Kidney (tissue), 14 donors: Measurements from ENCODE around the gene MED9. TPM values are rescaled to one million over a fixed set of nuclear protein-coding genes. Genes with fewer than 3 reads are reported as not detected.

ENCODE experiments used
- DNase-seq, 5 donors: peaks; one replicate each; pipeline ENCODE4 v3.0.0-alpha.2; 2013 to 2020
- FAIRE-seq: peaks from 2 replicates; lab custom pipeline; 2012; peaks lifted over from hg19 to GRCh38; lab: Jason Lieb, UNC
- H3K27ac ChIP-seq, 2 donors: one replicate each; pipeline ENCODE4 v1.7.0; 2013; ENCODE audit warnings: low read depth in 2 of 2, low read length in 2 of 2, inconsistent platforms in 1 of 2
- H3K27me3 ChIP-seq: one replicate; pipeline ENCODE4 v1.7.1; 2013; ENCODE audit warnings: low read length, inconsistent platforms; ENCODE audit not compliant: control insufficient read depth, insufficient read depth
- H3K36me3 ChIP-seq, 3 donors: one replicate each; pipeline versions ENCODE4 v1.7.0 to v1.7.1; 2013; ENCODE audit warnings: low read length in 3 of 3, control low read depth in 1 of 3, inconsistent platforms in 1 of 3; ENCODE audit not compliant: insufficient read depth in 3 of 3, control insufficient read depth in 2 of 3
- H3K4me1 ChIP-seq, 3 donors: one replicate each; pipeline versions ENCODE4 v1.7.0 to v1.7.1; 2013; ENCODE audit warnings: low read length in 3 of 3, inconsistent platforms in 1 of 3, low read depth in 1 of 3; ENCODE audit not compliant: control insufficient read depth in 2 of 3, insufficient read depth in 2 of 3
- H3K4me3 ChIP-seq, 3 donors: one replicate each; pipeline versions ENCODE4 v1.7.0 to v1.8.1; 2013; ENCODE audit warnings: low read length in 3 of 3, control low read depth in 1 of 3, inconsistent platforms in 1 of 3
- H3K9ac ChIP-seq, 3 donors: one replicate each; pipeline versions ENCODE4 v1.7.0 to v1.7.1; 2013; ENCODE audit warnings: low read length in 3 of 3, control low read depth in 1 of 3, inconsistent platforms in 1 of 3
- H3K9me3 ChIP-seq, 3 donors: one replicate each; pipeline versions ENCODE4 v1.7.0 to v1.7.1; 2013; ENCODE audit warnings: low read length in 3 of 3, control low read depth in 1 of 3, inconsistent platforms in 1 of 3; ENCODE audit not compliant: control insufficient read depth in 2 of 3, insufficient read depth in 1 of 3
- CTCF ChIP-seq: IDR thresholded peaks from 3 replicates; pipeline ENCODE4 v1.5.1; 2012; ENCODE audit warnings: mild to moderate bottlenecking, moderate library complexity, borderline replicate concordance; ENCODE audit not compliant: insufficient read depth; ENCODE audit errors: extremely low read depth
- intact Hi-C: fragments of 100-400 bp; cut with DNase I; formaldehyde crosslinking; loops from one replicate; pipeline ENCODE4 v1.11.1; 2022
- polyA plus RNA-seq: library from polyadenylated mRNA; stranded (reverse); fragments of 350-450 nt; fragmentation: Illumina TruSeq; extraction: RNeasy Lipid Tissue Mini Kit (QIAGEN cat#74804); gene quantifications from one replicate; pipeline ENCODE4 v1.2.3, GENCODE V29; 2014; ENCODE audit warnings: low read depth, low replicate concordance; ENCODE audit not compliant: insufficient read depth
- total RNA-seq: library from RNA; stranded (reverse); fragmentation: NEBNext Ultra II Directional; extraction: Animal tissue kit (Norgen Biotek cat#: 25700); gene quantifications from one replicate; pipeline ENCODE4 v1.2.1, GENCODE V29; 2021
- donor health status: control.
- donor health status: control.
- donor health status: control.
- donor health status: control.
- donor health status: control.
- donor health status: DM: yes; HTN: yes; CAD: no.
- donor health status: Normal renal cell carcinoma (clear cell type).

MED9 gene
- total and polyA plus RNA-seq, 2 donors from 2014 or later, result 20.8 to 24.5 TPM

GRCh38 chr17:17520599-17521232 lies 43.9 kb downstream of the MED9 start:
- H3K9ac ChIP-seq, result no peak overlapping the region
- no peak for TF ChIP-seq CTCF
- no peaks in the 10 kb centered on the region for H3K36me3 ChIP-seq
- intact Hi-C loops, result no loop called here
- H3K9me3 ChIP-seq, result no peaks in the 10 kb centered on the region
- no peak overlapping the region for H3K4me3 ChIP-seq
- FAIRE-seq (no peak), DNase-seq (peak in 1 of 5 donors; percentile 68)
- H3K27ac ChIP-seq, result no peak overlapping the region
- no peaks in the 10 kb centered on the region for H3K4me1 ChIP-seq
- no peaks in the 10 kb centered on the region for H3K27me3 ChIP-seq

- Histone ChIP-seq H3K4me1 (no peaks in the 10 kb centered on the region), H3K9me3 (no peaks in the 10 kb centered on the region), H3K36me3 (no peaks in the 10 kb centered on the region), H3K4me3 (no peak overlapping the region), H3K27me3 (no peaks in the 10 kb centered on the region), H3K27ac (no peak overlapping the region), H3K9ac (no peak overlapping the region)
- intact Hi-C loops, result no loop called here
- FAIRE-seq, result no peak
- TF ChIP-seq CTCF, result no peak
- DNase-seq, result peak in 1 of 5 donors; percentile 62
Observed at GRCh38 chr17:17523001-17523730, 46.4 kb downstream of the MED9 start.

- TF ChIP-seq CTCF, result no peak
- no peak overlapping the region for H3K27ac ChIP-seq
- H3K36me3 ChIP-seq, result no peaks in the 10 kb centered on the region
- H3K4me3 ChIP-seq, result no peak overlapping the region
- no peak for FAIRE-seq
- no peaks in the 10 kb centered on the region for H3K4me1 ChIP-seq
- DNase-seq, result no peak
- no peak overlapping the region for H3K9ac ChIP-seq
- H3K9me3 ChIP-seq, result no peaks in the 10 kb centered on the region
- intact Hi-C loops, result no loop called here
- no peaks in the 10 kb centered on the region for H3K27me3 ChIP-seq
Observed at GRCh38 chr17:17523731-17524490, 47.1 kb downstream of the MED9 start.
